Hepatocyte (in vitro differentiated cells): ENCODE data around the gene CRABP2.

Experiments used
- EZH2 ChIP-seq: fragments of 200-600 bp; sonication (generic); IDR thresholded peaks from 2 replicates; pipeline ENCODE4 v1.6.1; 2016; ENCODE audit warnings: antibody characterized with exemption, mild to moderate bottlenecking, borderline replicate concordance
- TF ChIP-seq, protein P1 (sequence below): fragments of 200-600 bp; sonication (generic); IDR thresholded peaks from 2 replicates; pipeline ENCODE4 v1.5.1; 2016; ENCODE audit warnings: antibody characterized with exemption, mild to moderate bottlenecking; ENCODE audit not compliant: poor library complexity

DNA sequence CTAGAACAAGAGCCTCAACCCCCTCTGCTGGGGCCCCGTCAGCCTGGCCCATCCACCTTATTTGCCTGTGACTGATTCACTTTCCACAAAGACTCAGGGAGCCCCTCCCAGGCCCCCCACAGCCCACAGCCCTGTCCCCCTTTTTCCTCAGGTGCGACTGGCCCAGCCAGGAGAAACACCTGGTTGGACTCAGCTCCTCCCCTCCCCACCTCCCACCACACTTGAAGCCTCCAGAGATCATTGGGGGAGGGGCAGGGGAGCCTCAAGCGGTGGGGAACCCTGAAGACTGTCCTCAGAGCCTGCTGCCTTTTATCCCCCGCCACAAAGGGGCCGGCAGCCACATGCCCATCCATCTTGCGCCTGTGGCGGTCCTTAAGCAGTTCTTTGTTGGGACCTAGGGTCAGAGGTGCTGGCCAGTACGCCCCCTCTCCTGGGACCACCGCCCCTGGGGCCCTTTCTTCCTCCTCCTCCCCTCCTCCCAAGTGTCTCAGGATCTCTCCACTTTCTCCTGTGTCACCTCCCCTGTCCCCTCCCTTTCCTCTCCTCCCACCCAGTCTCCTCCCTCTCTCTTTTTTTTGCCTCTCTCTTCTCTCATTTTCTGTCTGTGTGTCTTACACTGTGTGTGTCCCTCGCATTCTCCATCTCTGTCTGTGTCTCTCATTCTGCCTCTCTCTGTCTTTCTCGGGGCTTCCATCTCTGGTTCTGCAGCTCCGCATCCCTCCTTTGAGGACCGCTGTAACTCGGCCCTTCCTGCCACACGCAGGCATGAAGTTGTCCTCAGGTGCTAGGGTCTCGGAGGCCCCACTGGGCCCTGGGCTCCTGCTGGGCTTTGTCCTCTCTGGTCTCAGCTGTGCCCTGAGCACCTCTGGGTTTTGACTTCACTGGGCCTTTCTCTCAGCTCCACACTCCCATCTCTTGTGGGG, 12.2 kb downstream of the CRABP2 start:
- TF ChIP-seq, protein P1, sequence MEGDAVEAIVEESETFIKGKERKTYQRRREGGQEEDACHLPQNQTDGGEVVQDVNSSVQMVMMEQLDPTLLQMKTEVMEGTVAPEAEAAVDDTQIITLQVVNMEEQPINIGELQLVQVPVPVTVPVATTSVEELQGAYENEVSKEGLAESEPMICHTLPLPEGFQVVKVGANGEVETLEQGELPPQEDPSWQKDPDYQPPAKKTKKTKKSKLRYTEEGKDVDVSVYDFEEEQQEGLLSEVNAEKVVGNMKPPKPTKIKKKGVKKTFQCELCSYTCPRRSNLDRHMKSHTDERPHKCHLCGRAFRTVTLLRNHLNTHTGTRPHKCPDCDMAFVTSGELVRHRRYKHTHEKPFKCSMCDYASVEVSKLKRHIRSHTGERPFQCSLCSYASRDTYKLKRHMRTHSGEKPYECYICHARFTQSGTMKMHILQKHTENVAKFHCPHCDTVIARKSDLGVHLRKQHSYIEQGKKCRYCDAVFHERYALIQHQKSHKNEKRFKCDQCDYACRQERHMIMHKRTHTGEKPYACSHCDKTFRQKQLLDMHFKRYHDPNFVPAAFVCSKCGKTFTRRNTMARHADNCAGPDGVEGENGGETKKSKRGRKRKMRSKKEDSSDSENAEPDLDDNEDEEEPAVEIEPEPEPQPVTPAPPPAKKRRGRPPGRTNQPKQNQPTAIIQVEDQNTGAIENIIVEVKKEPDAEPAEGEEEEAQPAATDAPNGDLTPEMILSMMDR, result no peak
- TF ChIP-seq EZH2, result no peak
